Activated CD4-positive, alpha-beta memory T cell treated with anti-CD3 and anti-CD28 coated beads, Interleukin-2, amount 10 ng/mL, durations not matched to agents 7 days and 5 days (primary cell): ENCODE measurements around the gene TCF19. TPM values are rescaled to one million over a fixed set of nuclear protein-coding genes. Genes with fewer than 3 reads are reported as not detected.
"Not testable (repeated sequence)": the region's sequence is repeated elsewhere in the genome, so short reads cannot be mapped to it uniquely, and the experiment has no call there.

Experiments used
- CTCF ChIA-PET: fragments of 350-600 bp; sonication (Branson Sonifier 250); formaldehyde crosslinking; loops from one replicate; lab custom pipeline; 2021; ENCODE audit warnings: antibody characterized with exemption, inconsistent platforms; lab: Charles Lee
- POLR2A ChIA-PET: fragments of 350-600 bp; sonication (Branson Sonifier 250); formaldehyde crosslinking; loops from one replicate; lab custom pipeline; 2021; ENCODE audit warnings: antibody characterized with exemption; lab: Charles Lee
- DNase-seq: peaks from one replicate; pipeline ENCODE4 v3.0.0-alpha.2; 2020
- H3K27ac Mint-ChIP-seq: one replicate; pipeline ENCODE4 v1.8.0; 2021; ENCODE audit warnings: mild to moderate bottlenecking, mixed read lengths
- H3K27me3 Mint-ChIP-seq: one replicate; pipeline ENCODE4 v1.8.0; 2021; ENCODE audit warnings: mixed read lengths
- H3K36me3 Mint-ChIP-seq: one replicate; pipeline ENCODE4 v1.8.0; 2021; ENCODE audit warnings: low read depth, mixed read lengths
- H3K4me1 Mint-ChIP-seq: one replicate; pipeline ENCODE4 v1.8.0; 2021; ENCODE audit warnings: mixed read lengths
- H3K4me3 Mint-ChIP-seq: one replicate; pipeline ENCODE4 v1.8.0; 2021; ENCODE audit warnings: mild to moderate bottlenecking, mixed read lengths
- H3K9me3 Mint-ChIP-seq: one replicate; pipeline ENCODE4 v1.8.0; 2021; ENCODE audit warnings: mixed read lengths
- total RNA-seq, 2 experiments: library from RNA; stranded (reverse); gene quantifications; one replicate each; pipeline ENCODE4 v1.2.3, GENCODE V29; 2021

The TCF19 gene
- total RNA-seq, 2 experiments from 2014 or later: 78.9 to 80.7 TPM

- H3K36me3 Mint-ChIP-seq: no peaks in the 10 kb centered on the region
These were observed 21.5 kb downstream of the TCF19 start for GRCh38 chr6:31179896-31180295.

GRCh38 chr6:31180500-31180899 is 22.1 kb downstream of the TCF19 start:
- Mint-ChIP-seq H3K36me3 (no peaks in the 10 kb centered on the region), H3K4me3 (peak overlapping the region; percentile 81), H3K27me3 (no peaks in the 10 kb centered on the region), H3K4me1 (peaks cover 35% of the 10 kb centered on the region), H3K27ac (peak overlapping the region; percentile 28), H3K9me3 (no peaks in the 10 kb centered on the region)
- CTCF ChIA-PET: interaction anchor here (0.6 kb wide), 1 partner anchor 485 kb away, joined by 4 read pairs; no protein-coding TSS in a partner anchor
- peak; percentile 78 for DNase-seq
- POLR2A ChIA-PET: interaction anchor here (2.5 kb wide), 1 partner anchor 22 kb away, joined by 11 read pairs; the partner anchor contains the start of genes CCHCR1 and TCF19

More at GRCh38 chr6:31179896-31180295, 21.5 kb downstream of the TCF19 start:
- H3K4me3 Mint-ChIP-seq: peak overlapping the region; percentile 81
- CTCF ChIA-PET: no interaction called here
- peak overlapping the region; percentile 28 for H3K27ac Mint-ChIP-seq
- H3K27me3 Mint-ChIP-seq: no peaks in the 10 kb centered on the region
- DNase-seq: no peak
- POLR2A ChIA-PET: interaction anchor here (1.5 to 2.5 kb wide), 2 partner anchors 21 to 22 kb away, joined by 4 to 11 read pairs; partner anchors contain the start of genes CCHCR1 and TCF19
- H3K9me3 Mint-ChIP-seq: no peaks in the 10 kb centered on the region
- peaks cover 32% of the 10 kb centered on the region for H3K4me1 Mint-ChIP-seq

GRCh38 chr6:31183287-31183686 is 24.9 kb downstream of the TCF19 start:
- DNase-seq, H3K27ac Mint-ChIP-seq, H3K9me3 Mint-ChIP-seq, H3K27me3 Mint-ChIP-seq, H3K4me3 Mint-ChIP-seq, H3K36me3 Mint-ChIP-seq: not testable (repeated sequence)
- POLR2A ChIA-PET: interaction anchor here (1.8 kb wide), 1 partner anchor 14 kb away, joined by 4 read pairs; no protein-coding TSS in a partner anchor
- H3K4me1 Mint-ChIP-seq: peaks cover 36% of the 10 kb centered on the region
- CTCF ChIA-PET: interaction anchor here (0.9 kb wide), 1 partner anchor 183 kb away, joined by 3 read pairs; no protein-coding TSS in a partner anchor

- H3K27ac Mint-ChIP-seq, DNase-seq, H3K4me3 Mint-ChIP-seq, H3K27me3 Mint-ChIP-seq, POLR2A ChIA-PET, H3K36me3 Mint-ChIP-seq, H3K9me3 Mint-ChIP-seq: not testable (repeated sequence)
- CTCF ChIA-PET: interaction anchor here (0.9 kb wide), 2 partner anchors 97 to 183 kb away, joined by 3 read pairs; no protein-coding TSS in a partner anchor
- H3K4me1 Mint-ChIP-seq: peaks cover 30% of the 10 kb centered on the region
These were observed 25.5 kb downstream of the TCF19 start for GRCh38 chr6:31183859-31184258.

GRCh38 chr6:31185695-31186051 is 27.3 kb downstream of the TCF19 start:
- H3K36me3 Mint-ChIP-seq, H3K4me3 Mint-ChIP-seq, POLR2A ChIA-PET, H3K27me3 Mint-ChIP-seq, H3K9me3 Mint-ChIP-seq, CTCF ChIA-PET, DNase-seq, H3K27ac Mint-ChIP-seq: not testable (repeated sequence)
- H3K4me1 Mint-ChIP-seq: peaks cover 16% of the 10 kb centered on the region

- Mint-ChIP-seq H3K27me3 (no peaks in the 10 kb centered on the region), H3K27ac (no peak overlapping the region), H3K9me3 (no peaks in the 10 kb centered on the region), H3K4me3 (no peak overlapping the region), H3K4me1 (peaks cover 15% of the 10 kb centered on the region), H3K36me3 (no peaks in the 10 kb centered on the region)
- DNase-seq: no peak
- ChIA-PET POLR2A (interaction anchor here (1.3 kb wide), 1 partner anchor 12 kb away, joined by 4 read pairs; no protein-coding TSS in a partner anchor), CTCF (no interaction called here)
These were observed 27.8 kb downstream of the TCF19 start for GRCh38 chr6:31186052-31186734.

- H3K4me3 Mint-ChIP-seq: no peak overlapping the region
- H3K4me1 Mint-ChIP-seq: peaks cover 15% of the 10 kb centered on the region
- no peaks in the 10 kb centered on the region for H3K9me3 Mint-ChIP-seq
- no peak for DNase-seq
- CTCF ChIA-PET: interaction anchor here (1.1 kb wide), 1 partner anchor 9 kb away, joined by 3 read pairs; no protein-coding TSS in a partner anchor
- H3K36me3 Mint-ChIP-seq: no peaks in the 10 kb centered on the region
- H3K27me3 Mint-ChIP-seq: no peaks in the 10 kb centered on the region
- POLR2A ChIA-PET: no interaction called here
- H3K27ac Mint-ChIP-seq: no peak overlapping the region
These were observed 29.4 kb downstream of the TCF19 start for GRCh38 chr6:31187780-31188194.

- H3K27me3 Mint-ChIP-seq, DNase-seq, H3K36me3 Mint-ChIP-seq, H3K4me3 Mint-ChIP-seq, POLR2A ChIA-PET, CTCF ChIA-PET, H3K9me3 Mint-ChIP-seq, H3K27ac Mint-ChIP-seq: not testable (repeated sequence)
- H3K4me1 Mint-ChIP-seq: peaks cover 17% of the 10 kb centered on the region
These were observed 30.8 kb downstream of the TCF19 start for GRCh38 chr6:31189223-31189622.

- Mint-ChIP-seq H3K4me1 (peaks cover 21% of the 10 kb centered on the region), H3K4me3 (no peak overlapping the region), H3K36me3 (peaks cover 3% of the 10 kb centered on the region), H3K9me3 (no peaks in the 10 kb centered on the region), H3K27me3 (no peaks in the 10 kb centered on the region), H3K27ac (no peak overlapping the region)
- no peak for DNase-seq
- CTCF ChIA-PET: no interaction called here
- POLR2A ChIA-PET: no interaction called here
These were observed 32.1 kb downstream of the TCF19 start for GRCh38 chr6:31190488-31190887.

GRCh38 chr6:31192431-31193105 is 34.2 kb downstream of the TCF19 start:
- POLR2A ChIA-PET, H3K9me3 Mint-ChIP-seq, H3K27me3 Mint-ChIP-seq, H3K4me3 Mint-ChIP-seq, H3K27ac Mint-ChIP-seq: not testable (repeated sequence)
- H3K36me3 Mint-ChIP-seq: peaks cover 13% of the 10 kb centered on the region
- peaks cover 22% of the 10 kb centered on the region for H3K4me1 Mint-ChIP-seq
- CTCF ChIA-PET: interaction anchor here (0.5 to 7.8 kb wide), 16 partner anchors 10 to 1423 kb away, joined by 3 to 93 read pairs (median 4); partner anchors contain the start of genes CCHCR1, PSORS1C2 and TCF19
- peak; percentile 67 for DNase-seq

GRCh38 chr6:31193206-31193605 is 34.8 kb downstream of the TCF19 start:
- no peak for DNase-seq
- Mint-ChIP-seq H3K9me3 (no peaks in the 10 kb centered on the region), H3K4me1 (peaks cover 24% of the 10 kb centered on the region), H3K36me3 (peaks cover 15% of the 10 kb centered on the region), H3K27me3 (no peaks in the 10 kb centered on the region), H3K4me3 (no peak overlapping the region), H3K27ac (no peak overlapping the region)
- ChIA-PET CTCF (interaction anchor here (1.0 to 7.8 kb wide), 10 partner anchors 12 to 174 kb away, joined by 3 to 93 read pairs (median 5); partner anchors contain the start of genes CCHCR1, PSORS1C2 and TCF19), POLR2A (no interaction called here)

GRCh38 chr6:31194061-31194834 is 35.9 kb downstream of the TCF19 start:
- ChIA-PET POLR2A (interaction anchor here (1.2 kb wide), 1 partner anchor 172 kb away, joined by 6 read pairs; no protein-coding TSS in a partner anchor), CTCF (interaction anchor here (0.9 to 7.8 kb wide), 4 partner anchors 36 to 173 kb away, joined by 3 to 93 read pairs (median 6); partner anchors contain the start of genes CCHCR1 and TCF19)
- no peak overlapping the region for H3K27ac Mint-ChIP-seq
- H3K4me1 Mint-ChIP-seq: peaks cover 30% of the 10 kb centered on the region
- H3K4me3 Mint-ChIP-seq: no peak overlapping the region
- no peak for DNase-seq
- H3K36me3 Mint-ChIP-seq: peaks cover 21% of the 10 kb centered on the region
- H3K27me3 Mint-ChIP-seq: no peaks in the 10 kb centered on the region
- no peaks in the 10 kb centered on the region for H3K9me3 Mint-ChIP-seq
